H1 (cell line): ENCODE data around the gene PANX3.

Experiments used
- CTCF ChIP-seq, 3 experiments: IDR thresholded peaks; 1 replicate in 2 of 3; 2 replicates in 1 of 3; pipeline versions ENCODE4 v1.5.1 to v1.6.1; 2011; ENCODE audit warnings: low read length in 3 of 3, mild to moderate bottlenecking in 3 of 3, inconsistent platforms in 2 of 3, low read depth in 1 of 3, moderate library complexity in 1 of 3; ENCODE audit not compliant: insufficient read depth in 1 of 3; ENCODE audit errors: control extremely low read depth in 1 of 3
- FOSL1 ChIP-seq: IDR thresholded peaks from 2 replicates; pipeline ENCODE4 v1.6.1; 2011; ENCODE audit warnings: mild to moderate bottlenecking, low read depth, low read length, moderate library complexity; ENCODE audit not compliant: insufficient read depth
- MAX ChIP-seq: IDR thresholded peaks from 2 replicates; pipeline ENCODE4 v1.6.1; 2012; ENCODE audit warnings: inconsistent platforms
- POLR2A ChIP-seq, 2 experiments: IDR thresholded peaks; 1 replicate in 1 of 2; 2 replicates in 1 of 2; pipeline ENCODE4 v1.6.1; 2011; ENCODE audit warnings: low read depth in 2 of 2, low read length in 2 of 2, mild to moderate bottlenecking in 2 of 2; ENCODE audit errors: control extremely low read depth in 1 of 2
- POLR2AphosphoS5 ChIP-seq: IDR thresholded peaks from 2 replicates; pipeline ENCODE4 v1.6.1; 2011; ENCODE audit warnings: low read depth, low read length
- SIN3A ChIP-seq, 2 experiments: IDR thresholded peaks in 1 of 2; conservative IDR thresholded peaks in 1 of 2; 2 replicates each; pipeline ENCODE4 v1.6.1; 2011 to 2012; ENCODE audit warnings: low read length in 2 of 2, improper control_type of control experiment in 1 of 2, low read depth in 1 of 2, mild to moderate bottlenecking in 1 of 2
- TEAD4 ChIP-seq: IDR thresholded peaks from 2 replicates; pipeline ENCODE4 v1.6.1; 2012; ENCODE audit warnings: low read depth, low read length, inconsistent platforms, mixed read lengths
- USF2 ChIP-seq: IDR thresholded peaks from 2 replicates; pipeline ENCODE4 v1.6.1; 2011; ENCODE audit warnings: low read length, improper control_type of control experiment

- TF ChIP-seq POLR2A (IDR thresholded peaks at IDR 0.05; ENCODE audit: control extremely low read depth in 1 of 2, low read depth in 2 of 2, low read length in 2 of 2): no peak
- TF ChIP-seq CTCF (IDR thresholded peaks at IDR 0.05; ENCODE audit: control extremely low read depth in 1 of 3, insufficient read depth in 1 of 3, low read depth in 1 of 3, low read length in 3 of 3): no peak
- no peak for TF ChIP-seq SIN3A (conservative IDR thresholded peaks at IDR 0.05 in 1 of 2, IDR thresholded peaks at IDR 0.05 in 1 of 2; ENCODE audit: low read depth in 1 of 2, low read length in 2 of 2)
- TF ChIP-seq USF2: no peak
- TF ChIP-seq MAX: no peak
- TF ChIP-seq TEAD4: no peak
- no peak for TF ChIP-seq POLR2AphosphoS5
- TF ChIP-seq FOSL1: no peak
These were observed 27.3 kb downstream of the PANX3 start for GRCh38 chr11:124638500-124638899.
